Non-pigmented ciliary epithelial cell (primary cell): ENCODE results near the gene METAP2.

ENCODE experiments used
- DNase-seq: peaks from one replicate; pipeline ENCODE4 v3.0.0-alpha.2; 2010; ENCODE audit warnings: low read depth

The METAP2 gene

GRCh38 chr12:95549392-95550084 is 75.6 kb downstream of the METAP2 start:
- DNase-seq = no peak

GRCh38 chr12:95551305-95551704 is 77.4 kb downstream of the METAP2 start, which contains the start of gene USP44:
TSS of gene USP44 (minus strand) at chr12:95551476. CDS start at chr12:95534256, 17,220 bp downstream.
- no peak for DNase-seq

GRCh38 chr12:95551913-95552516 is 78.1 kb downstream of the METAP2 start:
- DNase-seq = no peak

- no peak for DNase-seq
These were observed 79.4 kb downstream of the METAP2 start for GRCh38 chr12:95553197-95553943.

GRCh38 chr12:95554532-95555071 is 80.7 kb downstream of the METAP2 start:
- DNase-seq = no peak

GRCh38 chr12:95557625-95558024 is 83.7 kb downstream of the METAP2 start:
- no peak for DNase-seq
